Cardiac muscle cell (in vitro differentiated cells and primary cell): ENCODE measurements around the gene MAPRE3. TPM values are rescaled to one million over a fixed set of nuclear protein-coding genes. Genes with fewer than 3 reads are reported as not detected.

Experiments
- DNase-seq, 2 donors: peaks; one replicate each; pipeline versions ENCODE4 v3.0.0 to v3.0.0-alpha.2; 2010 to 2017; ENCODE audit warnings: low read depth in 1 of 2, low spot score in 1 of 2
- H3K27ac ChIP-seq: fragments of 200-600 bp; sonication (generic); 2 replicates; pipeline ENCODE4 v1.5.1; 2016
- H3K27me3 ChIP-seq: fragments of 200-600 bp; sonication (generic); 2 replicates; pipeline ENCODE4 v1.6.0; 2016; ENCODE audit warnings: control low read depth
- H3K36me3 ChIP-seq: fragments of 200-600 bp; sonication (generic); 2 replicates; pipeline ENCODE4 v1.5.1; 2016; ENCODE audit warnings: control low read depth
- H3K4me1 ChIP-seq: fragments of 200-600 bp; sonication (generic); 2 replicates; pipeline ENCODE4 v1.8.1; 2017; ENCODE audit warnings: low read depth, mild to moderate bottlenecking, mixed run types
- H3K4me3 ChIP-seq: fragments of 200-600 bp; sonication (generic); 2 replicates; pipeline ENCODE4 v1.5.1; 2016; ENCODE audit warnings: mild to moderate bottlenecking
- H3K9me3 ChIP-seq: fragments of 200-600 bp; sonication (generic); 2 replicates; pipeline ENCODE4 v1.5.1; 2017; ENCODE audit warnings: low read depth, mild to moderate bottlenecking, control low read depth
- polyA plus RNA-seq: library from polyadenylated mRNA; unstranded; fragments of >200 nt; fragmentation: Nextera tagmentation; extraction: Ambion mirVana; gene quantifications from 2 replicates; pipeline ENCODE4 v1.2.1, GENCODE V29; 2016
- total RNA-seq: library from RNA; depleted of rRNA; stranded (reverse); fragments of >200 nt; gene quantifications from 2 replicates; pipeline ENCODE4 v1.2.3, GENCODE V29; 2016
- TF ChIP-seq, protein P1 (sequence below): IDR thresholded peaks from 2 replicates; pipeline ENCODE4 v1.5.1; 2012; ENCODE audit warnings: low read depth, mild to moderate bottlenecking, low read length

The MAPRE3 gene
- total and polyA plus RNA-seq, 2 experiments from 2014 or later = 143 to 212 TPM

DNA sequence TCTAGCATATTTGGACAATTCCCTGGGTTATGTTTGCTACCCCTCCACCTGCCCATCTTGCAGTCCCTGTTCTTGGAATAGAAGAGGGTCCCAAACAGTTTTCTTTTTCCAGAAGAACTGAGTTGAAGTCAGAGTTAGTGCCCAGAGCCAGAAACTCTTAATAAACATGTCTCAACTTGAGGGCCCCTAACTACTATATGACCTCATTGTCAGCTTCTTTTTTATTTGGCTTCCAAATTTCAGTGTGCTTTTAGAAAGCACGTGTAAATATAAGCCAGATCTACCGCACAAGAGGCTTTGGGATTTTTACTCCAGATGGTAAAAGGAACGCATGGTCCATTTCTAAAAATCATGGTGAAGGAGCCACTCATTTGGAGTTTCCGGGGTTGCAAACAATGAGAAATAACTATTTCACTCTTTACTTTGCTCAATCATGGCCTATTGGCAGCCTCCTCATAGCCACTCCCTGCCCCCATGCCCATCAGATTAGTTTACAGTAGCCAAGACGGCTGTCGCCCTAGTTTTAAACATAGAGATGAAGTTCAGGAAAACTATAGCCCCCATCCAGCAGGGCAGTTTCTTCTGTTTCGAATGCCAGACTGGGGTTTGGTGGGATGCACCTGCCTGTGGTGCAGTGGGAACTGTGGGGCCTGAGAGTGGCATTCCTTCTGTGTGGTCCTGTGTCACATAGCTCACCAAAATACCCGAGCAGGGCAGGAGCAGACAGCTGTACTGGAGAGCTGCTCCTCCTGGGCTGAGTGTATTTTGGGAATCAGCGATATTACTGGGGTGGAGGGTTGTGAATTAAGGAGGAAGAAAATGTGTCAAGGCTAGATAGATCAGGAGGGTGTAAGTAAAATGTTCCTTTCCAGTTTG, 1.7 kb downstream of the MAPRE3 start:
- peak overlapping the region; percentile 91 for H3K4me3 ChIP-seq

DNA sequence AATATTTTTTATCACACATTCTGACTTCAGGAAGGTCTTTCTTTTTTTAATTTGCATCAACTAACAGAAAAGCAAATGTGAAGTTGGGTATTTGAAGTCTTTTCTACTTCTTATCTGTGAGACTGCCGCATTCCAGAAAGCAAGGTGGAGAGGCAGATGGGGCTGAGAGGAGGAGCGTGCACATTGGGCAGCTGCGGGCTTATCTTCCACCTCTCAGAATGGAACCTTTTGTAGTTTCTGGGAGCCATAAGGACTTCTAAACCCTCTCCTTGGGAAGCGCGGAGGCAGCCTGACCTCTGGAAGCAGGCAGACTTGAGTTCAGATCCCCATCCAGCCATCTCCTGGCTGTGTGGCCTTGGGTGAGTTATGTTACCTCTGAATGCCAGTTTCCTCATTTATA, 3.9 kb downstream of the MAPRE3 start:
- Histone ChIP-seq H3K27me3 (peaks cover under 1% of the 10 kb centered on the region), H3K4me3 (no peak overlapping the region), H3K9me3 (no peaks in the 10 kb centered on the region), H3K4me1 (peaks cover 71% of the 10 kb centered on the region), H3K27ac (peak overlapping the region; percentile 58), H3K36me3 (no peaks in the 10 kb centered on the region)
- TF ChIP-seq, protein P1, sequence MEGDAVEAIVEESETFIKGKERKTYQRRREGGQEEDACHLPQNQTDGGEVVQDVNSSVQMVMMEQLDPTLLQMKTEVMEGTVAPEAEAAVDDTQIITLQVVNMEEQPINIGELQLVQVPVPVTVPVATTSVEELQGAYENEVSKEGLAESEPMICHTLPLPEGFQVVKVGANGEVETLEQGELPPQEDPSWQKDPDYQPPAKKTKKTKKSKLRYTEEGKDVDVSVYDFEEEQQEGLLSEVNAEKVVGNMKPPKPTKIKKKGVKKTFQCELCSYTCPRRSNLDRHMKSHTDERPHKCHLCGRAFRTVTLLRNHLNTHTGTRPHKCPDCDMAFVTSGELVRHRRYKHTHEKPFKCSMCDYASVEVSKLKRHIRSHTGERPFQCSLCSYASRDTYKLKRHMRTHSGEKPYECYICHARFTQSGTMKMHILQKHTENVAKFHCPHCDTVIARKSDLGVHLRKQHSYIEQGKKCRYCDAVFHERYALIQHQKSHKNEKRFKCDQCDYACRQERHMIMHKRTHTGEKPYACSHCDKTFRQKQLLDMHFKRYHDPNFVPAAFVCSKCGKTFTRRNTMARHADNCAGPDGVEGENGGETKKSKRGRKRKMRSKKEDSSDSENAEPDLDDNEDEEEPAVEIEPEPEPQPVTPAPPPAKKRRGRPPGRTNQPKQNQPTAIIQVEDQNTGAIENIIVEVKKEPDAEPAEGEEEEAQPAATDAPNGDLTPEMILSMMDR = no peak
- no peak for DNase-seq

More for the DNA sequence above, 1.7 kb downstream of the MAPRE3 start:
- peak in 1 of 2 donors; percentile 52 for DNase-seq
- peaks cover 20% of the 10 kb centered on the region for H3K27me3 ChIP-seq
- H3K27ac ChIP-seq = peak overlapping the region; percentile 70
- no peaks in the 10 kb centered on the region for H3K9me3 ChIP-seq
- TF ChIP-seq, protein P1 = no peak
- no peaks in the 10 kb centered on the region for H3K36me3 ChIP-seq
- H3K4me1 ChIP-seq = peaks cover 51% of the 10 kb centered on the region

GRCh38 chr2:26975102-26975501, 4.7 kb downstream of the MAPRE3 start:
- no peak for DNase-seq
- Histone ChIP-seq H3K27ac (peak overlapping the region; percentile 58), H3K9me3 (no peaks in the 10 kb centered on the region), H3K4me3 (peak overlapping the region; percentile 5), H3K4me1 (peaks cover 78% of the 10 kb centered on the region), H3K36me3 (no peaks in the 10 kb centered on the region), H3K27me3 (no peaks in the 10 kb centered on the region)
- TF ChIP-seq, protein P1 = no peak

DNA sequence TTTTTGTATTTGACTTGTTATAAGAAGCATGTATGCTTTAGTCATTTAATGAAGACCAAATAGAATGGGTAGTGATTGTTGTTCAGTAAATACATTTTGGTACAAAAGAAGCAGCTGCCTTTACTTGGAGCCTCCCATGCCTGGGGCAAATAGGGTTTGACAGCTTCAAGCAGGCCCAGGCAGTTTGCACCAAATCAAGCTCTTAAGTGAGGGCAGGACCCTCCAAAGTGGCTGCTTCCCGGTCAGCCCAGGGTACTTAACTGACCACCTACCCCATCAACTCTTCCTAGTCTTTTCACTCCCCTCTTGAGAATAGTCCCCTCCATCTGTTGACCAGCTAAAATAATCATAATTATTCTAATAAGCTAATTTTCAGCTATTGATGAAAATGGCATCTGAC, 5.2 kb downstream of the MAPRE3 start:
- peak overlapping the region; percentile 58 for H3K27ac ChIP-seq
- no peaks in the 10 kb centered on the region for H3K9me3 ChIP-seq
- H3K4me3 ChIP-seq = no peak overlapping the region
- TF ChIP-seq, protein P1 = no peak
- peak in 1 of 2 donors; percentile 57 for DNase-seq
- H3K27me3 ChIP-seq = no peaks in the 10 kb centered on the region
- peaks cover 78% of the 10 kb centered on the region for H3K4me1 ChIP-seq
- no peaks in the 10 kb centered on the region for H3K36me3 ChIP-seq

- TF ChIP-seq, protein P1 = no peak
- peak in 1 of 2 donors; percentile 28 for DNase-seq
- H3K9me3 ChIP-seq = no peaks in the 10 kb centered on the region
Measured at GRCh38 chr2:26976237-26976636, 5.8 kb downstream of the MAPRE3 start.

More at GRCh38 chr2:26976237-26976636, 5.8 kb downstream of the MAPRE3 start:
- Histone ChIP-seq H3K27me3 (no peaks in the 10 kb centered on the region), H3K4me1 (peaks cover 78% of the 10 kb centered on the region), H3K27ac (peak overlapping the region; percentile 58), H3K4me3 (no peak overlapping the region), H3K36me3 (no peaks in the 10 kb centered on the region)
